RWPE1 (cell line): ENCODE results near the gene RAB31.

ENCODE experiments used
- CTCF ChIA-PET: fragments of 350-600 bp; sonication (Branson Sonifier 250); formaldehyde crosslinking; extraction: SDS; loops from one replicate; lab custom pipeline; 2021; lab: Yijun Ruan, JAX
- POLR2A ChIA-PET: fragments of 400-600 bp; formaldehyde crosslinking; extraction: SDS; loops from one replicate; lab custom pipeline; 2020; ENCODE audit warnings: antibody characterized with exemption; ENCODE audit not compliant: low non-redundant PET; lab: Yijun Ruan, JAX
- DNase-seq: peaks from one replicate; pipeline ENCODE4 v3.0.0; 2012; ENCODE audit warnings: low spot score
- H3K27ac ChIP-seq: fragments of 450-650 bp; 2 replicates; pipeline ENCODE4 v1.5.1; 2017
- TF ChIP-seq, protein P1 (sequence below): fragments of 450-650 bp; conservative IDR thresholded peaks from 2 replicates; pipeline ENCODE4 v1.5.1; 2017; ENCODE audit warnings: low read depth, mild to moderate bottlenecking

The RAB31 gene

DNA sequence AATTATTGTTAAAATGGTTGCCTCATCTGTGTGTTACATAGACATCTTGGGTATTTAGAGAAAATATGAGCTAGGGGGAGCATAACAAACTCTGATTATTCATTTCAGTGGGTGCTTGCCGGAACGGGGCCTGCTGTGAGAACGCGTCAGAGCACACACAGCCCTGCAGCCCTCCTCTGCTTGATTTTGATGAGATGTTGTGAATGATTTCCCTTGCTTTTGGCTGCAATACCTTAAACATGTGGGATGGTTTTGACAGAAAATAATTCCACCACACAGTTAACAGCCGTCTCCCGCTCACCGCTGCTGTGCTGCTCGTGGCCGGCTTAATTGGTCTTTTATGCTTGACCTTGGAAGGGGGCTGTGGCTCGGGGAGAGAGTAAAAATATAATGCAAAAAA is 127.7 kb downstream of the RAB31 start:
- DNase-seq: no peak
- CTCF ChIA-PET: interaction anchor here (0.6 to 0.8 kb wide), 2 partner anchors 15 to 740 kb away, joined by 3 read pairs; no protein-coding TSS in a partner anchor
- POLR2A ChIA-PET: interaction anchor here (0.6 kb wide), 1 partner anchor 12 kb away, joined by 3 read pairs; no protein-coding TSS in a partner anchor
- no peak overlapping the region for H3K27ac ChIP-seq
- TF ChIP-seq, protein P1, sequence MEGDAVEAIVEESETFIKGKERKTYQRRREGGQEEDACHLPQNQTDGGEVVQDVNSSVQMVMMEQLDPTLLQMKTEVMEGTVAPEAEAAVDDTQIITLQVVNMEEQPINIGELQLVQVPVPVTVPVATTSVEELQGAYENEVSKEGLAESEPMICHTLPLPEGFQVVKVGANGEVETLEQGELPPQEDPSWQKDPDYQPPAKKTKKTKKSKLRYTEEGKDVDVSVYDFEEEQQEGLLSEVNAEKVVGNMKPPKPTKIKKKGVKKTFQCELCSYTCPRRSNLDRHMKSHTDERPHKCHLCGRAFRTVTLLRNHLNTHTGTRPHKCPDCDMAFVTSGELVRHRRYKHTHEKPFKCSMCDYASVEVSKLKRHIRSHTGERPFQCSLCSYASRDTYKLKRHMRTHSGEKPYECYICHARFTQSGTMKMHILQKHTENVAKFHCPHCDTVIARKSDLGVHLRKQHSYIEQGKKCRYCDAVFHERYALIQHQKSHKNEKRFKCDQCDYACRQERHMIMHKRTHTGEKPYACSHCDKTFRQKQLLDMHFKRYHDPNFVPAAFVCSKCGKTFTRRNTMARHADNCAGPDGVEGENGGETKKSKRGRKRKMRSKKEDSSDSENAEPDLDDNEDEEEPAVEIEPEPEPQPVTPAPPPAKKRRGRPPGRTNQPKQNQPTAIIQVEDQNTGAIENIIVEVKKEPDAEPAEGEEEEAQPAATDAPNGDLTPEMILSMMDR: no peak

DNA sequence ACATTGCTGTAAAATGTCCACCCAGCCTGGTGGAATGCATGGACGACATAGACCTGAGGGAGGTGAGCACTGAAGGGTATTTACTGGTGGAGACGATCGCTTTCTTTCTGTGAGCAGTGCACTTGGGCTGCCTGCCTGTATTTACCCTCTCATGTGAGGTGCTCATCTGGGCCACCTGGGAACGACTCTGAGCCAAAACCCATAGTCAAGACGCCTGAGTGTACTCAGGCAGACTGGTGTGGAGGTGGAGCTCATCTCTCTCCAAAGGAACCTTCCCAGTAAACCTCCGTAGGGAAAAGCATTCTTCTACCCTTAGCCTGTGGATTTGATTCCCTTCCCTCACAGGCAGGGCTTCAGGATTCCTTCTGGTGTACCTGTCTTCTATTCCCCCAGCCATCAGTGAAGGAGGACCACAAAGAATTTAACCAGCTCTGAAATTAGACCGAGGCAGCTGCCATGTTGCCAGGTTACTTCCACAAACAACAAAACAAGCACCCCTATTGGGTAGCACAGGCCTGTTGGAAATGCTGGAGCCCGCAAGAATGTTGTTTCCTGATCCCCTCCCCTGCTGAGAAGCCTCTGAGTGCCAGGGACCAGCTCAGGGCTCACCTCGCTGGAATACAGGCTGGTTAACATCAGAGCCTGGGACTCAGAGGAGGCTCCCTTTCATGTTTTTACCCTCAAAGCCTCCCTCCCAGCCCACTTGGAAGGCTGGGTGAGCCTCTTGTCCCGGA is 130.2 kb downstream of the RAB31 start:
- ChIA-PET POLR2A (no interaction called here), CTCF (interaction anchor here (0.6 to 0.9 kb wide), 2 partner anchors 16 to 26 kb away, joined by 3 read pairs; no protein-coding TSS in a partner anchor)
- H3K27ac ChIP-seq: no peak overlapping the region
- TF ChIP-seq, protein P1: no peak
- DNase-seq: no peak

DNA sequence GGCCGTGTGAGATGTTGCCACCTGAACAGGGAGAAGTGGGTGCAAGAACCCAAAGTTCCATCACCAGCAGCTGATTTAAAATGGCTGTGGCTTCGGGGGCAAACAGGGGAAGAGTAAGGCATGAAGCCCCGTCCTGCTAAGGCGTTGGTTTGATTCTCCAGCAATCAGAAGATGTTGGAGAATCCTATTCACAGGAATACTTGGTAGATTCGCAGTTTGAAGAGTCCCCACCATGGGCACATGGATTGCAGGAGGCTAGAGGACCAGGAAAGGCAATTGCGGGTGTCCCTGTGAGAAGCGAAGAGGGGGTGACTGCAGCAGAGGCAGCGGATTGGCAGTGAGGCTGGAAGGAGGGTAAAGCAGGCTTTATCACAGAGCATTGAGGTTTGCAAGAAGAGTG is 131.1 kb downstream of the RAB31 start:
- DNase-seq: no peak
- ChIA-PET CTCF (no interaction called here), POLR2A (no interaction called here)
- TF ChIP-seq, protein P1: no peak
- no peak overlapping the region for H3K27ac ChIP-seq

DNA sequence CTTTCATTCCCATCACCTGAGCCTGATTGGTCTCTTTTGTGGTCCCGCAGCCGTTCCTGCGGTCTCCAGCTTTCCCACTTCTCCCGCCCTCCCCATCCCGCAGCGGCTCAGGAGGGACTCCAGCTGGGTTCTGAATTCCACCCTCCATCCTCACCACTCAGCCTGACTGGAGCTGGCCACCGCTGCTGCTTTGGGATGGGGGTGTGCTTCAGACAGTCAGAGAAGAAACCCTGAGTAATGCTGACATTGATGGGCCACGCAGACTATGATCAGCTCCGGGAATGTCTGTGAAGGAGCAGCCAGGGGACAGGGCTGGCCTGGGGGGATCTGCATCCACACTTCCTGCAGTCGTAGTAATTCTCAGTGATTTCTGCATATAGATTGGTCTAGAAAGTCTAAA is 131.8 kb downstream of the RAB31 start:
- CTCF ChIA-PET: no interaction called here
- DNase-seq: no peak
- POLR2A ChIA-PET: no interaction called here
- H3K27ac ChIP-seq: no peak overlapping the region
- TF ChIP-seq, protein P1: no peak

DNA sequence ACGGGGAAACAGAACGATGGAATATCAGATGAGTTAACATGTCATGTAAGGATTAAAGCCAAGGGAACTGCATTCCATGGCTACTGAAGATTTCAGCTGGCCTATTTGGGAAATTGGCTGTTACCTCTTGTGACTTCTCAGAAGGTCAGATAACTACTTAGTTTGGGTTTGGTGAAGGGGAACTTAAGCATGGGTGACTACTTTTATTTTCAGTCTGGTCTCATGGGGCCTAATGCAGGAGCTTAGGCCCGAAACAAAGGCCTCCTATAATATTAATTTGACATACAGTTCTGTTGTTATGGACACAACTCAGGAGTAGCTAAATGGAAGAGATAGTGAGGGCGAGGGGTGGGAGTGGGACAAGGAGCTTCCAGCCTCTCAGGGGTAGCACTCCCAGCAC is 133.7 kb downstream of the RAB31 start:
- DNase-seq: no peak
- H3K27ac ChIP-seq: no peak overlapping the region
- TF ChIP-seq, protein P1: no peak
- ChIA-PET POLR2A (no interaction called here), CTCF (no interaction called here)

DNA sequence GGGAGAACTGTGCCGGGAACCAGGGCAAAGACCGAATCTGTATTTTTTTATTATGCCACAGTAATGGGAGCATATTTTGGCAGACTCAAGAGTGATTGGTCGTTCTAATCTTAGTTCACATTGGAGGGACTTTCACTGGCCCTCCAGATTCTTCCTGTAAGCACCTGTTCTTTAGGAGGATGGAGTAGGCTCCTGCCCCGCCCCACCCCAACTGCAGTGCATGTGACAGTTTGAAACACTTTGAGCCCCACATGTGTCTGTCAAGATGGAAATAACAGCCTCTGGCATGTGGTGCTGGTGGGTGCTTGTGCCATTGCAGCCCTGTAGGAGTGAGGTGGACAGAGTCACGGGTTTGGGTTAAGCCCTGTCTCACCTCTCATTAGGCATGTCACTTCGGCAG is 134.3 kb downstream of the RAB31 start:
- ChIA-PET POLR2A (no interaction called here), CTCF (no interaction called here)
- DNase-seq: no peak
- H3K27ac ChIP-seq: no peak overlapping the region
- TF ChIP-seq, protein P1: no peak
